NCI-H146 treated with DMSO at 0.1 percent for 48 hours (cell line): ENCODE measurements around the gene GIPC1.
A peak's percentile ranks its signal among the peaks of the same experiment; 100 is the strongest.
"Not testable (repeated sequence)": the region's sequence is repeated elsewhere in the genome, so short reads cannot be mapped to it uniquely, and the experiment has no call there.

Source experiments
- DNase-seq: peaks from one replicate; lab custom pipeline; 2025; ENCODE audit not compliant: unreplicated experiment; lab: John Stamatoyannopoulos, UW

Gene GIPC1

DNA sequence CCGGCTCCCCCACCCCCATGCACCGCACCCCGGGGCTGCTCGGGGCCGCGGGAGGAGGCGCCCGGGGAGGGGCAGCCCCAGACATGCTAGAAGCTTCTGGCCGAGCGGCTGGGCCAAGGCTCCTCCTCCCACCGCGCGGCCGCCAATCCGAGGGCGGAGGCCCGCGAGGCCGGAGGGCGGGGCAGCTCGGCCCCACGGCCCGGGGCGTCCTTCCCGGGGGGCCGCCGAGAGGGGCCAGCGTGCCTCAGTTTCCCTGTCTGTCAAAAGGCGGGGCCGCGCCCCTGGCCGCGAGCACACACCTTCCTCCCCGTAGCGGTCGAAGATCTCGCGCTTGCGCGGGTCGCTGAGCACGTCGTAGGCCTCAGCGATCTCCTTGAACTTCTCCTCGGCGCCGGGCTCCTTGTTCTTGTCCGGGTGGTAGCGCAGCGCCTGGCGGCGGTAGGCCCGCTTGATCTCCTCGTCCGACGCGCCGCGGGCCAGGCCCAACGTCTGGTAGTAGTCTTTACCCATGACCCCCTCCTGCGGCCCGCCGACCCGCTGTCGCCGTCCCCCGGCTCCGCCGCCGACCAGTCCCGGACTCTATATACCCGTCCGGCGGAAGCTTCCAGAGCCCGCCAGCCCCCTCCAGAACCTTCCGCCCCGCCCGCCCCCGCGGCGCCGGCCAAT lies 22.0 kb upstream of the GIPC1 start, which contains the start of gene DNAJB1:
Gene DNAJB1, minus strand, starts transcription at position 558 of the 666 bp plus-strand sequence. Its CDS starts 48 bp downstream, at position 510.
- DNase-seq = peak; percentile 14

DNA sequence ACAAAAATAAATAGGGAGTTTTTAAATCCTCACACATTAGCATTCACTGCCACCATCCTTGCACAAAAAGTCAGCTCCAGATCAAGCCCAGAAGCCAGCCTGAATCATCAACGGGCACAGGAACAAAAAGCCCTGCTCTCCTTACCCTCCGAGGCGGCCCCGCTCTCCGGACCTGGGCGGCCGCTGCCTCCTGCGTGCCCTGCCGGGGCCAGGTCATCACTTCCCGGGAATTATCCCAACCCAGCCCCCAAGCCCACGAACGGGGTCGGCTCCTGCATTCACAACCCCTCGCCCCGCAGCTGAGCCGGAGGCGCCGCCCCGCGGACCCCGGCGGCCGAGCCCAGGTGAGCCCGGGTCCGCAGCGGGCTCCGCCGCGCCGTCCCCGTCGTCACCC lies 21.5 kb upstream of the GIPC1 start:
- no peak for DNase-seq

DNA sequence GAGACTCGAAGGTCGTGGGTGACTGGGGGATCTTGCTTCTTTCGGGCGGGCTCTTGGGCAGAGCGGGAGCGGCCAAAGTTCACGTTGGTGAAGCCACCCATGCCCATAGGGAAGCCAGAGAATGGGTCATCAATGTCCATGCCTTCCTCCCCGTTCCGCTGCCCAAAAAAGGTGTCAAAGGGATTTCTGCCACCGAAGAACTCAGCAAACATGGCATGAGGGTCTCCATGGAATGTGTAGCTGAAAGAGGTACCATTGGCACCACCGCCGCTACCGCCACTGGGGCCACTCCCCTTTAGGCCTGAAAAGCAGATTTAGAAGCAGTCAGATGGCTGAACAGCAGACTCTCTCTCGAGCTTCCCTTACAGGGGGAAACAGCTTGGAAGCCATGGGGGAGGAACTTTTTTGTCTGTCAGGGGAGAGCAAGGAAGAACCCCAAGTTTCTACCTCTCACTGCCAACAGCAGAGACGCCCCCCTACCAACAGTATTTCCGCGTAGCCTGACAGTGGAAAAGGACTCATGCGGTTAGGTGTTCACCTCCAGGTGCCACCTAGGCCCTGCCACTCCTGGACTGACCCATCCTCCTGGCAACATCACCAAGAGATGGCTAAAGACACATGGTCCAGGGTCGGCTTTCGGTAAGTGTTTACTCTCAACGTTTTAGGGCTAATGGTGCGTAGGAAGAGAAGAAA lies 21.0 kb upstream of the GIPC1 start:
- DNase-seq = no peak

DNA sequence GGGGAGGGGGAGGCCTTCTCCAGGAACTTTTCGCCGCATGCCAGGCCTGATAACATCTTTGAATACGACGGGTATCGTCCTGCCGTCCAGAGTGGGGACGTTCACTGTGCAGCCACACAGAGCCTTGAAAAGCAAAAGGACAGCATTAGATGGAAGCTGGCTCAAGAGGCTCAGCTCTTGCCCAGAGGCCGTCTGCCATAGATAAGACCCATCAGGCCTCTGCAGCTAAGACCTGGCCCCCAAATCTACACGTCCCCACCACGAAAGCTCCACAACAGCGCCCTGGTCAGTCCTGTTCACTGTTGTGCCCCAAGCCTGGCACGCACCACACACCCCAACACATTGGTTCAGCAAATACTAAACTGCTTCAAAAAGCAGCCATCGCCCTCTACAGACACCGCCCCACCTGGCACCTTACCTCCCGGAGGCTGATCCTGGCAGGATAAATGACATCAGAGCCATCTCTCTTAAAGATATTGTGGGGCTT lies 20.2 kb upstream of the GIPC1 start:
- DNase-seq = no peak

DNA sequence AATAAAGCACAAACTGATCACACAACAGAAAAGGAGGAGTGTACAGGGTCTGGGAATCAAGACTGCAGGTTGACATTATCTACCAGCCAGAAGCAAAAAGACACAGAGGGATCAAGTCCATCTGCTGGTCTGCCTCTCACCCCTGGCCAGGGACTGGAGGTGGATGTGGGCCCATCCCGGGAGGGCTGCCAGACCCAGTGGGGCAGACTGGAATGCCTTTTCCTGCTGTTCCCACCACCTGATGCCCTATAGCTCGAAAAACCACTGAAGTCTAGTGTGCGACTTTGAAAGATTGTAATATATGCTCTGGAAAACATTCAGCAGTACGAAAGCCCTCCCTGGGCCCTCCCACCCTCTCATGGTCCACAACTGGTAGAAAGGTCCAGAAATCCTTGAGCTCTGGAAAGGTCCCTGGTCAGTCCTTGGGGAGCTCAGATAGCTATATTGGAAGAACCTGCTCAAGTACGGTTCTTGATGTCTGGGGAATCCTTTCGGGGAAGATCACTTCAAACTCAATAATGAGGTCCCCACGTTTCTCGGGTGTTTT lies 19.6 kb upstream of the GIPC1 start:
- no peak for DNase-seq

DNA sequence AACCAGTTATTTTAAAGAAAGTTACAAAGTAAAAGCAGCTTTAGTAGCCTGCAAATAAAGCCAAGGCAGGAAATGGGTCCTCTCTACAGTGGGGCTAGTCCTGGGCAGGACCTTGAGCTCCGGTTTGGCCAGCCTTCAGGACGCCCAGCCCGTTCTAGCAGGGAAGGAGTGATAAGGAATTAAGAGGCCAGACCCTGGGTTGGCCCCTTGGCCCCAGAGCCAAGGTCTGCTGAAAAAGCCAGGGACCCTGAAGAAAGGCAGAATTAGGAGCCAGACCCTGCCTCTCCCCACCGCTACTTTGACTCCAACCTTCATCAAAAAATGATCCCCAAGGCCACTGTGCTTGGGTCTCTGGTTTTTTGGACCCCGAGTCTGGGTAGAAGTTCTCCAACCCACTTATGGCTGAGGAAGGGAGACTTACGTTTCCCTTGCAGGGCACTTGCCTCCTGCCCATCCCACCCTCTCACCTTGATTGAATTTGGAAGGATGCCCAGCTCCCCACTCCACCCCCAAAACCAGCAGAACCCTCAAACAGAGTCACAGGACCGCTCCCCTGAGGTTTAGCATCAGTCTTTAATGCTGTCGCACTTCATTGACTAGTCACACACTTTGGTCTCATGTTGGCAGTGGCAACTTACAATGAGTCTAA lies 18.4 kb upstream of the GIPC1 start:
- DNase-seq = no peak

DNA sequence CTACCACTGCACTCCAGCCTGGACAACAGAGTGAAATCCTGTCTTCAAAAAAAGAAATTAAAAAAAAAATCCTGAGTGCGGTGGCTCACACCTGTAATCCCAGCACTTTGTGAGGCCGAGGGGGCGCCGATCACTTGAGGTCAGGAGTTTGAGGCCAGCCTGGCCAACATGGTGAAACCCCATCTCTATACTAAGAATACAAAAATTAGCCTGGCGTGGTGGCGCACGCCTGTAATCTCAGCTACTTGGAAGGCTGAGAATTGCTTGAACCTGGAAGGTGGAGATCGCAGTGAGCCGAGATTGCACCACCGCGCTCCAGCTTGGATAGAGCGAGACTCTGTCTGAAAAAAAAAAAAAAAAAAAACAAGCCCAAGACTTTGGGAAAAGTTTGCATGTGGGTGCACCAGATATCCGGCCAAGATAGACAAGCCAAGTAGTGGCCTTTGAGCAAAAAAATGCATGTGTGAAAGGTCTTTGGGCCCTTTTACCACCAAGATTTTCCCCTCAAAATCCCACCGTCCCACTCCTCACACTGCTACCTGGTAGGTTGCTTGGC lies 16.6 kb upstream of the GIPC1 start:
- no peak for DNase-seq

DNA sequence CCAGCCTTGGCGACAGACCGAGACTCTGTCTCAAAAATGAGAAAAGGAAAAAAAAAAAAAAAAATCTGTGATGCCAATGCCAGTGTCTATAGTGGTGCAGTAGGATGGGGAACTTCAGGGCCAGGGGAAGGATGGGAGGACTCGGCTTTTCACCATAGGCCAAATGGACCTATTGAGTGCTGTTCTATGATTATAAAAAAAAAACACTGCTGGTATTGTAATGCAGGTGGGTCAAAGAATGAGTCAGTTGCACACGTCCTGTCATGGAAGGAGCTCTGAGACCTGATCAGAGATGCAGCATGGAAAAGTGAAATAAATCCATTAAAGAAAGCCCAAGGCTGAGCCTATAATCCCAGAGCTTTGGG lies 15.3 kb upstream of the GIPC1 start:
- no peak for DNase-seq

DNA sequence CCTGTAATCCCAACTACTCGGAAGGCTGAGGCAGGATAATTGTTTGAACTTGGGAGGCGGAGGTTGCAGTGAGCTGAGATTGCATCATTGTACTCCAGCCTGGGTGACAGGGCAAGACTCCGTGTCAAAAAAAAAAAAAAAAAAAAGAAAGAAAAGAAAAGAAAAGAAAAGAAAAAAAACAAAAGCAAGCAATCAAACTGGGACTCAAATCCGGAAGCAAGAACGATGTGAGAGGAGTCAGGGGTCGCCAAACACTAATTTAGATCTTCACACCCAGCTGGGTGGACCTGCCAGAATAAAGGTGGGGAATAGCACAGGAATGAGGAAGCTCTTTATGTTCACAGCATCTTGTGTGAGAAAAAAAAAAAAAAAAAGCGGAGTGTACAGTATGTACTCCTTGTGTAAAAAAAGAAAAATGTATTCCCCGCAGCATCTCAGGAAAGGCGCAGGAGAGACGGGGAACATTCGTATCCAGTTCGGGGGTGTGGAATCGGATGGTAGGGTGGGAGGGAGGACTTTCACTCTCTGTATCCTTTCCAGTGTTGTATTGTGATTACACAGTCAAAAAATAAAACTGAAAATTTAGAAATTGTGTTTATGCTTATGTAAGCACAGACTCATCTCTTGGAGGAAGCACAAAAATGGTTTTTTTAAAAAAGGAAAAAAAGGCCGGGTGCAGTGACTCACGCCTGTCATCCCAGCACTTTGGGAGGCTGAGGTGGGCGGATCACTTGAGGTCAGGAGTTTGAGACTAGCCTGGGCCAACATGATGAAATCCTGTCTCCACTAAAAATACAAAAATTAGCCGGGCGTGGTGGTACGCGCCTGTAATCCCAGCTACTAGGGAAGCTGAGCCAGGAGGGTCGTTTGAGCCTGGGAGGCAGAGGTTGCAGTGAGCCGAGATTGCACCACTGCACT lies 14.6 kb upstream of the GIPC1 start:
- no peak for DNase-seq

DNA sequence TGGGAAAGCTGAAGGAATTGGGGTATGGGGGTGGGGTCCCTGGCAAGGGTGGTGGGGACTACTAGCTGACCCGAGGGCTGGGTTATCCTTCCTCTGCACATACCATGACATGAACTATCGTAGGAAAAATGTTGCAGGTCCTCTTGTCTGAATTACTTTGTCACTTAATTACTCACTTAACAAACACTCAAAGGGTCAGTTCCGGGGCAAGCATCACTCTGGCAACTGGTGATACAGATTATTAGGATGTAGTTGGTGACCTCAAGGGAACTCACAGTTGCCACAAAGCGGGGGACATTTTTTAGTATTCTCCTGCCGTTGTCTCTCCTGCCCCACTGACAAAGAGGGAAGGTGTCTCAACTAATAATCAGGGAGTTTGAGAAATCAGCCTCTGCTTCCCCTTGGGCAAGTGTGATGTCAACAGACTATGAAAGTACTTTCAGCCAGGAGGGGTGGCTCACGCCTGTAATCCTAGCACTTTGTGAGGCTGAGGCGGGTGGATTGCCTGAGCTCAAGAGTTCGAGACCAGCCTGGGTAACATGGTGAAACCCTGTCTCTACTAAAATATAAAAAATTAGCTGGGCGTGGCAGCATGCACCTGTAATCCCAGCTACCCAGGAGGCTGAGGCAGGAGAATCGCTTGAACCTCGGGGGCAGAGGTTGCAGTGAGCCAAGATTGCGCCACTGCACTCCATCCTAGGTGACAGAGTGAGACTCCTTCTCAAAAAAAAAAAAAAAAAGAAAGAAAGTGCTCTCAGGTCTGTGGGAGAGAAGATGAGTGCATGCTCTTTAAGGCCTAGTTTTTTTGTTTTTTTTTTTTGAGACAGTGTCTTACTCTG lies 12.0 kb upstream of the GIPC1 start:
- no peak for DNase-seq

DNA sequence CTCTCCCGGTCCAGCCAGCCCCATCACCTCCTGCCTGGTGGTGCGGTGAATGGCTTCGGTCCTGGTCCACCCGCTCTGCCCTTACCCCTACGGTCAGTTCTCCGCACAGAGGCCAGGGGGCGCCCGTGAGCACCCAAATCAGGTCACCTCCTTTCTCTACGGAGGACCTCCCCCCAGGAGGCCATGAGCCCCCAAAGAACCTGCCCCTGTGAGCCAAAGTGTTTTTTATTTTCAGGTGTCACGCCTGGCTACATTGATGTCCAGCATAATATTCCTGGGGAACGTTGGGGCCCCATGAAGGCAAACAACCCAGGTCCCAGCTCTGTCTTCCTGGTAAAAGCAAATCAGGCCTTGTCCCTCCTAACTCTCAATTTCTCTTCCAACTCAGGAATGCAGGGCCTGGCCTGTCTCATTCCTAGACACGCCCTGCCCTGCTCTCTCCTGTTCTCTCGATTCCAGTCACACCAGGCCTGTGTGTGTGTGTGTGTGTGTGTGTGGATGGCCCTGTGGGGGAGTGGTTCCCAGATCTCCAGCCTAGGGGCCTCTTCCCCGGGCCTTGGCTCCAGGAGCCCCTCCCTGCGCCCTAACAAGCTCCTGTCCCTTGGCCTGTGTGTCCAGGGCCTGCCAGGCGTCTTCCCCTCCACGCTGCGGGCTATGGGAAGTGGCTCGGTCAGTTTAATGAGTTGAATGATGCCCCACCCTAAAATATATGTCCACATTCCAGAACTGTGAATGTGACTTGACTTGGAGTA lies 9.7 kb upstream of the GIPC1 start:
- DNase-seq = no peak

DNA sequence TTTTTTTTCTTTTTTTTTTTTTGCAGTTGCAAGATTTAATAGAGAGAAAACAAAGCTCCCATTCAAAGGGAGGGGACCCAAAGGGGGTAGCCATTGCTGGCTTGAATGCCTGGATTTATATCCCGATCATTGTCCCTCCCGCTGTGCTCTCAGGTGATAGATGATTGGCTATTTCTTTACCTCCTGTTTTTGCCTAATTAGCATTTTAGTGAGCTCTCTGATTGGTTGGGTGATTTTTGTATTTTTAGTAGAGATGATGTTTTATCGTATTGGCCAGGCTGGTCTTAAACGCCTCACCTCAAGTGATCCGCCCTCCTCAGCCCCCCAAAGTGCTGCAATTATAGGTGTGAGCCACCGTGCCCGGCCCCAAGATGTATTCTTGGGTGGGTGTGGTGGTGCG lies 8.6 kb upstream of the GIPC1 start:
- DNase-seq = not testable (repeated sequence)

DNA sequence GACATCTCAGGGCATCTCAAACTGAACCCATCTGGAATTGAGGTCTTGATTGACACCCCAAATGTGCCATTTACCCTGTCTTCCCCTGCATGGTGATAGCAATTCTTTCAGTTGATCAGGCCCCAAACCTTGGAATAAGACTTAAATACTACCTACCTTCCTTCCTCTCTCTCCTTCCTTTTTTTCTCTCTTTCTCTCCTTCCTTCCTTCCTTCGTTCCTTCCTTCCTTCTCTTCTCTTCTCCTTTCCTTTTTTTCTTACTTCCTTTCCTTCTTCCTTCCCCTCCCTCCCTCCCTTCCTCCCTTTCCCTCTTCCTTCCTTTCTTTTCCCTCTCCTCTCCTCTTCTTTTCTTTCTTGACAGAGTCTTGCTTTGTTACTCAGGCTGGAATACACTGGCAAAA lies 7.4 kb upstream of the GIPC1 start:
- DNase-seq = no peak

DNA sequence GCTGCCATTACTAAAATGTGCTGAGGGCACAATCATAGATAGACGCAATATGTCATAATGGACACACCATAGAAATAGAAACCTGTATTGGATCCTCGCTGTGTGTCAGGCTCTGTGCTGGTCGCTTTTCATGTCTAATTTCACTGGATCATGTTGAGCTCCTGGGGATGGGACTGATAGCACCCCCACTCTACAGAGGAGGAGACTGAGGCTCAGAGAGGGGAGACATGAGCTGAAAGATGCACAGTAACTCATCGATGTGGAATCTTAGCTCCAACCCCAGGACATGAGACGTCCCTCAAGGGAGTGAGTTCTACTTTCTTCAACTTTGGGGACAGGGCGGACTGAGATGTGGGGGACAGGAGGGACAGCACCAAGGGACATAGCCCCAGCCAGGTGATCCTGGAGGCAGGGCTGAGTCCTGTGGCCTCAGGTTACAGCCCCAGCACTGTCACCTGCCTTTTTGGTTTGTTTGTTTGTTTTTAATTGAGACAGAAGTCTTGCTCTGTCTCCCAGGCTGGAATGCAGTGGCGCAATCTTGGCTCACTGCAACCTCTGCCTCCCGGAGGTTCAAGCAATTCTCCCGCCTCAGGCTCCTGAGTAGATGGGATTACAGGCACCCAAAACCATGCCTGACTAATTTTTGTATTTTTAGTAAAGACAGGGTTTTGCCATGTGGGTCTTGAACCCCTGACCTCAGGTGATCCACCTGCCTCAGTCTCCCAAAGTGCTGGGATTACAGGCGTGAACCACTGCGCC lies 6.6 kb upstream of the GIPC1 start:
- DNase-seq = no peak

DNA sequence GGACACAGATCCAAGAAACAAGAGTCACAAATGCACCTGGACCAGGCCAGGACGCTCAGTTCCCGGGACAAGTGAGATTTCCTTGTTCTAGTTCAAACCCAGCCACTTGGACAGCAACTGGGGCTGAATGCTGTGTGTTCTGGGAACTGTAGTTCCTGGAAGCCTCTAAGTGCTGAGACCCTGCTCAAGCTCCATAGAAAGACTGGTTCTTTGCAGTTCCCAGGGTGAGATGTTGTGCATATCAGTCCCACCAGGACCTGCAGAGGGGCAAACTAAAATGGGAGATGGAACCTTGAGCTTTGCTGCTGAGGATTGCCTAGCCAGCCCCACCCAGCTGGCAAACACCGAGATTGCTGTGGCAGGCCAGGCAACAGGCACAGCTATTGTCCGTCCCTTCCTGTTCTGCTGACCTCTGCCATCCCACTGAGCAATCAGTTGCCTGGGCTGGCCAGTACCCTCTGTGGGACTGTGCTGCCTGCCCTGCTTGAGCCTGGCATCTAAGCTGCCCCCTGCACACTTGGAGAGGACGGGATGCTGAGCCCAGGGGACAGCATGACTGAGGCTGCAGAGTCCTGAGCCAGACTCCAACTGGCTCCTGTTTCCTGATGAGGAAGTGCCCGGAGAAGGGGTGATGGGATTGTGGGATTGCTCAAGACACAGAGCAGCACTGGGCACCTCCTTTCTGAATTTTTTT lies 1.4 kb upstream of the GIPC1 start:
- DNase-seq = no peak

DNA sequence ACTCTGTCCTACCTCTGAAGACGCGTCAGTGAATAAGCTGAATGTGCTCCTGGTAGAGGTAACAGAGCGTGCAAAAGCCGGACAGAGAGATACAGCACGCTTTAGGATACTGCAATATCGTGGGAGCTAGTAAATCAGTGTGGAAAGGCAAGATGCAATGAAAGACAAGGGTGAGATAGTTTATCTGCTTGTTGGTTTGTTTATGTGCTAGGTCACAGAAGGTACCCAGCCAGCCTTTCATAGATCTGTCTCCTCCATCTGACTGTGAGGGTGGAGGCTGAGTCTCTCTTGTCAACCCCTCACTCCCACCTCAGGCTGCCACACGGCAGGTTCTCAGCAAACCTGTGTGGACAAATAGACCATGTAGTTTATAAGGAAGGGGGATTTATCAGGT lies 904 bp upstream of the GIPC1 start:
- DNase-seq = no peak

DNA sequence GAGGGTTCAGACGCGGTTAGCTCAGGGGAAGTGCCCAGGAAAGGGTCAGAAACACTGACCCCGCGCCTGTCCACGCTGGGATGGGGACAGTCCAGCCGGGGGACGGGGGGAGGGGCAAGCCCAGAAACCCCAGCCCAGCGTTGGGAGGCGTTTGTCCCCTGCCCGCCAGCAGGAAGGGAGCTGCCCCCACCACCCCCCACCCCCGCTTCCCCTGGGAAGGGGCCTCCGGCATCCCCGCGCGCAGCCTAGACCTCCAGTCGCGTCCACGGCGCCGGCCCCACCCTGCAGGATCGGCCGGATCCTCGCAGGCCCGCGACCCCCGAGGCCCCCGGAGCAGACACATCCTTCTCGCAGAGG lies 277 bp downstream of the GIPC1 start:
- no peak for DNase-seq
